Breast epithelium (tissue), 3 donors: ENCODE measurements around the gene DDX24.

Experiments
- POLR2A ChIP-seq: fragments of 450-650 bp; IDR thresholded peaks from one replicate; pipeline ENCODE4 v1.6.1; 2016; ENCODE audit warnings: antibody characterized with exemption, mild to moderate bottlenecking, moderate library complexity
- POLR2AphosphoS5 ChIP-seq, 3 donors: sonication (generic); formaldehyde crosslinking; IDR thresholded peaks; one replicate each; pipeline ENCODE4 v1.6.1; 2017; ENCODE audit warnings: antibody characterized with exemption in 3 of 3
- TF ChIP-seq, protein P1 (sequence below), 3 donors: fragments of 450-650 bp; IDR thresholded peaks; one replicate each; pipeline ENCODE4 v1.5.1; 2016 to 2017; ENCODE audit warnings: antibody characterized with exemption in 3 of 3, mild to moderate bottlenecking in 3 of 3, moderate library complexity in 3 of 3

DNA sequence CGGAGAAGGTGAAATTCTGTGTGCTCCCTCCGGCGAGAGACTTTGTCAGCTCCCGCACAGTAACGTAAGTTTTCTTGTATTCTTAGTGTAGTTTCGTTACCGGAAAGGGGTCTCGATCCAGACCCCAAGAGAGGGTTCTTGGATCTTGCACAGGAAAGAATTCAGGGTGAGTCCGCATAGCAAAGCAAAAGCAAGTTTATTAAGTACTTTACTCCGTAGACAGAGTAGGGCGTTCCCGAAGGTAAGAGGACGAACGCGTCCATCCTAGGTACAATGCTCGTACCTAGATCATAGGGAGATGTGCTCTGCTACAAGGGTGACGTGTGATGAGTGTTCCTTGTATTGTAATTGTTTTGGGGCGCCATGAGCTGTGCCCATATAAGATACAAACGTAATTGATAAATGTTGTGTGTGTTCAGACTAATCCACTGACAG lies 401 bp upstream of the DDX24 start:
- TF ChIP-seq, protein P1, sequence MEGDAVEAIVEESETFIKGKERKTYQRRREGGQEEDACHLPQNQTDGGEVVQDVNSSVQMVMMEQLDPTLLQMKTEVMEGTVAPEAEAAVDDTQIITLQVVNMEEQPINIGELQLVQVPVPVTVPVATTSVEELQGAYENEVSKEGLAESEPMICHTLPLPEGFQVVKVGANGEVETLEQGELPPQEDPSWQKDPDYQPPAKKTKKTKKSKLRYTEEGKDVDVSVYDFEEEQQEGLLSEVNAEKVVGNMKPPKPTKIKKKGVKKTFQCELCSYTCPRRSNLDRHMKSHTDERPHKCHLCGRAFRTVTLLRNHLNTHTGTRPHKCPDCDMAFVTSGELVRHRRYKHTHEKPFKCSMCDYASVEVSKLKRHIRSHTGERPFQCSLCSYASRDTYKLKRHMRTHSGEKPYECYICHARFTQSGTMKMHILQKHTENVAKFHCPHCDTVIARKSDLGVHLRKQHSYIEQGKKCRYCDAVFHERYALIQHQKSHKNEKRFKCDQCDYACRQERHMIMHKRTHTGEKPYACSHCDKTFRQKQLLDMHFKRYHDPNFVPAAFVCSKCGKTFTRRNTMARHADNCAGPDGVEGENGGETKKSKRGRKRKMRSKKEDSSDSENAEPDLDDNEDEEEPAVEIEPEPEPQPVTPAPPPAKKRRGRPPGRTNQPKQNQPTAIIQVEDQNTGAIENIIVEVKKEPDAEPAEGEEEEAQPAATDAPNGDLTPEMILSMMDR (IDR thresholded peaks at IDR 0.05), result no peak
- TF ChIP-seq POLR2AphosphoS5 (IDR thresholded peaks at IDR 0.05), result no peak
- no peak for TF ChIP-seq POLR2A
